Measurements from ENCODE around the gene PHC2.

PHC2 gene

GRCh38 chr1:33454646-33455282 lies 23.9 kb upstream of the PHC2 start:
- no peak for DNase-seq

- no peak for DNase-seq
Observed at GRCh38 chr1:33446590-33446989, 15.7 kb upstream of the PHC2 start.

GRCh38 chr1:33445108-33445507 lies 14.2 kb upstream of the PHC2 start:
- no peak for DNase-seq

- DNase-seq, result no peak
Observed at GRCh38 chr1:33443705-33444180, 12.8 kb upstream of the PHC2 start.

GRCh38 chr1:33443080-33443704 lies 12.3 kb upstream of the PHC2 start:
- DNase-seq, result no peak

GRCh38 chr1:33442141-33442540 lies 11.2 kb upstream of the PHC2 start:
- no peak for DNase-seq

GRCh38 chr1:33441088-33441745 lies 10.3 kb upstream of the PHC2 start:
- no peak for DNase-seq

GRCh38 chr1:33439662-33440061 lies 8.8 kb upstream of the PHC2 start:
- no peak for DNase-seq

- no peak for DNase-seq
Observed at GRCh38 chr1:33438364-33439160, 7.7 kb upstream of the PHC2 start.

- DNase-seq, result no peak
Observed at GRCh38 chr1:33436557-33437285, 5.8 kb upstream of the PHC2 start.

- no peak for DNase-seq
Observed at GRCh38 chr1:33435096-33435820, 4.4 kb upstream of the PHC2 start.

- DNase-seq, result no peak
Observed at GRCh38 chr1:33434363-33434750, 3.5 kb upstream of the PHC2 start.

GRCh38 chr1:33433509-33434362 lies 2.8 kb upstream of the PHC2 start:
- DNase-seq, result no peak

GRCh38 chr1:33429856-33430691 lies 821 bp downstream of the PHC2 start:
- no peak for DNase-seq

GRCh38 chr1:33429332-33429731 lies 1.6 kb downstream of the PHC2 start:
- DNase-seq, result no peak

GRCh38 chr1:33428661-33429060 lies 2.2 kb downstream of the PHC2 start:
- no peak for DNase-seq

GRCh38 chr1:33426916-33427315 lies 4.0 kb downstream of the PHC2 start:
- no peak for DNase-seq

- no peak for DNase-seq
Observed at GRCh38 chr1:33425900-33426299, 5.0 kb downstream of the PHC2 start.

- DNase-seq, result no peak
Observed at GRCh38 chr1:33424610-33425009, 6.3 kb downstream of the PHC2 start.

- DNase-seq, result no peak
Observed at GRCh38 chr1:33424205-33424604, 6.7 kb downstream of the PHC2 start.

Measured in NCI-H1092 (cell line).